Neutrophil (primary cell): ENCODE results near the gene RAP1A.

Source experiments
- H3K27ac ChIP-seq: fragments of 200-600 bp; sonication (generic); 2 replicates; pipeline ENCODE4 v1.5.1; 2016; ENCODE audit warnings: mild to moderate bottlenecking, moderate library complexity
- H3K27me3 ChIP-seq: fragments of 200-600 bp; sonication (generic); 2 replicates; pipeline ENCODE4 v1.6.0; 2016; ENCODE audit warnings: mild to moderate bottlenecking
- H3K36me3 ChIP-seq: fragments of 200-600 bp; sonication (generic); 2 replicates; pipeline ENCODE4 v1.5.1; 2017
- H3K4me1 ChIP-seq, 2 experiments: fragments of 200-600 bp in 1 of 2; sonication (generic) in 1 of 2; 1 replicate in 1 of 2; 2 replicates in 1 of 2; pipeline versions ENCODE4 v1.5.1 to v1.6.1; 2013 to 2016; ENCODE audit warnings: low read depth in 1 of 2, low read length in 1 of 2, mild to moderate bottlenecking in 1 of 2, moderate library complexity in 1 of 2; ENCODE audit not compliant: control insufficient read depth in 1 of 2, insufficient read depth in 1 of 2
- H3K4me3 ChIP-seq, 2 experiments: fragments of 200-600 bp in 1 of 2; sonication (generic) in 1 of 2; 1 replicate in 1 of 2; 2 replicates in 1 of 2; pipeline ENCODE4 v1.5.1; 2013 to 2016; ENCODE audit warnings: low read depth in 1 of 2, low read length in 1 of 2, mild to moderate bottlenecking in 1 of 2, moderate library complexity in 1 of 2
- H3K9me3 ChIP-seq: fragments of 200-600 bp; sonication (generic); 2 replicates; pipeline ENCODE4 v1.5.1; 2016
- TF ChIP-seq, protein P1 (sequence below): fragments of 200-600 bp; sonication (generic); IDR thresholded peaks from 2 replicates; pipeline ENCODE4 v1.5.1; 2016; ENCODE audit warnings: antibody characterized with exemption

RAP1A gene

DNA sequence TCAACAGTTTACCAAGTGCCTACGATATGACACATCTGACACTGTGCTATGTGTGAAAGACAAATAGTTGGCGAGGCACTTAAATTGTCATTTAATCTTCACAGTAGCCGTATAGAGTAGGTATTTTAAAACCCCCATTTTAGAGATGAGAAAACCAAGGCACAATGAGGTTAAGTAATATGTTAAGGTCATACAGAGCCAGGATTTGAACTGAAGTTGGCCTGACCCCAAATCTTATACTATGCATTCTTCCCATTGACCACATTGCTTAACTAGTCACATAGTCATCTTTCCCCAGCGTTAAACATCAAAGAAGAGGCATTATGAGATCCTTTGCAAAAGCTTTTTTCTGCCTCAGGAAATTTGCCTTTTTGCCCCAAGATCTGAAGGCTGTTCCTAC is 115.7 kb downstream of the RAP1A start:
- peak overlapping the region; percentile 98 for H3K27ac ChIP-seq
- H3K4me3 ChIP-seq, result peak overlapping the region in 1 of 2 experiments; percentile 99
- TF ChIP-seq, protein P1, sequence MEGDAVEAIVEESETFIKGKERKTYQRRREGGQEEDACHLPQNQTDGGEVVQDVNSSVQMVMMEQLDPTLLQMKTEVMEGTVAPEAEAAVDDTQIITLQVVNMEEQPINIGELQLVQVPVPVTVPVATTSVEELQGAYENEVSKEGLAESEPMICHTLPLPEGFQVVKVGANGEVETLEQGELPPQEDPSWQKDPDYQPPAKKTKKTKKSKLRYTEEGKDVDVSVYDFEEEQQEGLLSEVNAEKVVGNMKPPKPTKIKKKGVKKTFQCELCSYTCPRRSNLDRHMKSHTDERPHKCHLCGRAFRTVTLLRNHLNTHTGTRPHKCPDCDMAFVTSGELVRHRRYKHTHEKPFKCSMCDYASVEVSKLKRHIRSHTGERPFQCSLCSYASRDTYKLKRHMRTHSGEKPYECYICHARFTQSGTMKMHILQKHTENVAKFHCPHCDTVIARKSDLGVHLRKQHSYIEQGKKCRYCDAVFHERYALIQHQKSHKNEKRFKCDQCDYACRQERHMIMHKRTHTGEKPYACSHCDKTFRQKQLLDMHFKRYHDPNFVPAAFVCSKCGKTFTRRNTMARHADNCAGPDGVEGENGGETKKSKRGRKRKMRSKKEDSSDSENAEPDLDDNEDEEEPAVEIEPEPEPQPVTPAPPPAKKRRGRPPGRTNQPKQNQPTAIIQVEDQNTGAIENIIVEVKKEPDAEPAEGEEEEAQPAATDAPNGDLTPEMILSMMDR, result no peak
- peaks cover 5% of the 10 kb centered on the region for H3K27me3 ChIP-seq
- peaks cover 84 to 86% of the 10 kb centered on the region in 2 experiments for H3K4me1 ChIP-seq
- H3K36me3 ChIP-seq, result peaks cover 48% of the 10 kb centered on the region
- no peaks in the 10 kb centered on the region for H3K9me3 ChIP-seq

DNA sequence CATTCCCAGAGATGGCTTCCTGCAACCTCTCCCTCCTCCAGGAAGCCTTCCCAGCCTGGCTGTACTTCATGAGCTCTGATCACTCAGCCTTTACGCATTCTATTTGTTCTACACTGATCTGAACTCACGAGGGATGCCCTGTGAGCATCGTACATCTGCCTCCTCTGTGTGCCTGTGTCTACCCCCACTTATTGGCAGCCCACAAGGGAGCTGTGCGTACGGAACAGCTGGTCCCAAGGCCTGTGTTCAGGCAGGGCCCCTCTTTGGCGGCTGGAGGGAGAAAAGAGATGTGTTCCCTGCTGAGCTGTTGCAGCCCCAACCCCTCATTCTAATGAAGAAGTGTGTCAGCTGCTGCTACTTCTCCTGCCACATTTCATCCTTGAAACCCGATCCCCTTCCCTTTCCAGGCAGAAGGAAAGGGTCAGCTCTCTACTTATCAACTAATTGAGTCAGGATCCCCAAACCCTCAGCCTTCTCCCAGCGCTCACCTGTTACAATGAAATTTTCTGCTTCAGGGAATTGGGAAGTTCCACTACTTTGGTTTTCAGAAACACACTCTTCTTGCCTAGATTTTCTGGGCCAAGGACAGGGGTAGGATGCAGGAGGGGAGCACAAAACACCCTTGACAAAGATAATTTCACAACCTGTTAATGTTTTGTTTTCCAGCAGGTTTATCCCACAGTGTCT is 116.4 kb downstream of the RAP1A start:
- peaks cover 86 to 88% of the 10 kb centered on the region in 2 experiments for H3K4me1 ChIP-seq
- H3K4me3 ChIP-seq, result peak overlapping the region; percentile 93 to 99
- H3K36me3 ChIP-seq, result peaks cover 42% of the 10 kb centered on the region
- H3K9me3 ChIP-seq, result no peaks in the 10 kb centered on the region
- H3K27me3 ChIP-seq, result peaks cover 12% of the 10 kb centered on the region
- TF ChIP-seq, protein P1, result no peak
- H3K27ac ChIP-seq, result peak overlapping the region; percentile 98

- Histone ChIP-seq H3K9me3 (no peaks in the 10 kb centered on the region), H3K4me1 (peaks cover 84 to 85% of the 10 kb centered on the region in 2 experiments), H3K4me3 (peak overlapping the region; percentile 93 to 99), H3K36me3 (peaks cover 39% of the 10 kb centered on the region), H3K27me3 (peaks cover 18% of the 10 kb centered on the region), H3K27ac (peak overlapping the region; percentile 98)
- TF ChIP-seq, protein P1, result no peak
These were observed 117.1 kb downstream of the RAP1A start for GRCh38 chr1:111736548-111737215.

GRCh38 chr1:111737216-111738132 is 117.9 kb downstream of the RAP1A start:
- peak overlapping the region; percentile 93 to 99 for H3K4me3 ChIP-seq
- no peaks in the 10 kb centered on the region for H3K9me3 ChIP-seq
- H3K27me3 ChIP-seq, result peaks cover 26% of the 10 kb centered on the region
- TF ChIP-seq, protein P1, result no peak
- peaks cover 34% of the 10 kb centered on the region for H3K36me3 ChIP-seq
- H3K4me1 ChIP-seq, result peaks cover 76 to 77% of the 10 kb centered on the region in 2 experiments
- H3K27ac ChIP-seq, result peak overlapping the region; percentile 98

DNA sequence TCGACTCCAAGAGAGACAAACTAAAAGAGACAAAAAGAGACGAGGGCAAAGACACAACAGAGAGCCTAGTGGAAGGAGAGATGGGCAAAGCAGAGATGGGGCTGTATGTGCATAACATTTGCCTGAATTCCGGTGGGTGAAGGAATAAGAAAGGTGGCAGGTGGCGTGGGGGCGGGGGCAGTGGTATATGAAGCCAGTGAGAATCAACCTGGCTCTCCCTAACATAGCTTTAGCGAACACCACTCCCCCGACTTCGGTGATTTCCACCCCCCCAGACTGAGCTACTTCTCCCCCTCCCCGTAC is 118.5 kb downstream of the RAP1A start:
- Histone ChIP-seq H3K4me1 (peaks cover 70 to 71% of the 10 kb centered on the region in 2 experiments), H3K27ac (peak overlapping the region; percentile 98), H3K27me3 (peaks cover 32% of the 10 kb centered on the region), H3K9me3 (no peaks in the 10 kb centered on the region), H3K36me3 (peaks cover 34% of the 10 kb centered on the region), H3K4me3 (peak overlapping the region; percentile 93 to 99)
- TF ChIP-seq, protein P1, result no peak
